ENCODE measurements around the gene NCKAP5.

- TF ChIP-seq CTCF (IDR thresholded peaks at IDR 0.05; ENCODE audit: borderline replicate concordance, extremely low read depth, low read length, poor library complexity, severe bottlenecking), result no peak
- no peak for TF ChIP-seq EZH2 (IDR thresholded peaks at IDR 0.05; ENCODE audit: borderline replicate concordance, low read depth, low read length, severe bottlenecking)
Measured at GRCh38 chr2:133511679-133512078, 56.6 kb downstream of the NCKAP5 start.

All from DND-41 (cell line).